GM21390 (cell line): ENCODE data around the gene PAQR3.

Source experiments
- ATAC-seq: cut with Tn5 transposase; IDR thresholded peaks from one replicate; pipeline ENCODE4 v1.9.1; 2021; ENCODE audit not compliant: unreplicated experiment

The PAQR3 gene

GRCh38 chr4:78863991-78864390 is 75.2 kb downstream of the PAQR3 start:
- peak; percentile 7 for ATAC-seq

DNA sequence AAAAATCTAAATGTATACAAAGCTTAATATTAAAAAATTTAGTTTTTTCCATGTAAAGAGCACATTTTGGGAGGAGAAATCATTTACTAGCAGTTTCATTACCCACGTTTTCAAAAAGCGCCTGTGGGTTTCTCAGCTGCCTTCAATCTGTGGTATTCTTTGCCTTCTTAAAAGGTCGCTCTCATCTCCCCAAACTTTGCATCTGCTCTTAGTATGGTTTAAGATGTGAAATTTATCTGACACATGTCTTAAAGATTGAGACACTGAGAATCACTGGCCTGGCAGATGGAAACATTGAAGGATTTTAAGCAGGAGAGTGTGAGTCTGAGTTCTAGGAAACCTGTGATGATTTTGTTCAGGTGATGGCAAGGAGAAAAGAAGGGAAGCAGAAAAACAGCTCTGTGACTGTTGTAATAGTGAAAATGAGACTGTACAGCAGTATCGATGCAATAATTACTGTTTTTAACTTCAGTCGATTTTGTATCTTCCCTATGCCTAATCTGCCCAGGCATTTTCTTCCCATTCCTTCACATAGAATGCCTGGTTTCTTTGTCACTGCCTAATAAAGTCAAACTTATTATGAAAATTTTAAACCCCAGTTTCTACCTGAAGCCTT is 75.9 kb downstream of the PAQR3 start:
- peak; percentile 62 for ATAC-seq

GRCh38 chr4:78862314-78862737 is 76.9 kb downstream of the PAQR3 start:
- ATAC-seq = no peak
